Duodenal mucosa (tissue), 2 donors: ENCODE data around the gene GRM1.

Experiments used
- H3K27ac ChIP-seq: one replicate; pipeline ENCODE4 v1.7.0; 2013; ENCODE audit warnings: low read depth, low read length
- H3K27me3 ChIP-seq, 2 donors: one replicate each; pipeline ENCODE4 v1.7.0; 2013; ENCODE audit warnings: low read length in 2 of 2, control low read depth in 1 of 2; ENCODE audit not compliant: insufficient read depth in 2 of 2, control insufficient read depth in 1 of 2
- H3K36me3 ChIP-seq, 2 donors: one replicate each; pipeline ENCODE4 v1.7.0; 2013; ENCODE audit warnings: low read length in 2 of 2, control low read depth in 1 of 2; ENCODE audit not compliant: insufficient read depth in 2 of 2, control insufficient read depth in 1 of 2
- H3K4me1 ChIP-seq, 2 donors: one replicate each; pipeline ENCODE4 v1.7.0; 2013; ENCODE audit warnings: low read length in 2 of 2, control low read depth in 1 of 2; ENCODE audit not compliant: insufficient read depth in 2 of 2, control insufficient read depth in 1 of 2
- H3K4me3 ChIP-seq, 2 donors: one replicate each; pipeline ENCODE4 v1.7.0; 2013; ENCODE audit warnings: low read length in 2 of 2, low read depth in 1 of 2
- H3K9ac ChIP-seq, 2 donors: one replicate each; pipeline ENCODE4 v1.7.0; 2013; ENCODE audit warnings: low read length in 2 of 2, low read depth in 1 of 2
- H3K9me3 ChIP-seq, 2 donors: one replicate each; pipeline ENCODE4 v1.7.0; 2013; ENCODE audit warnings: low read length in 2 of 2, control low read depth in 1 of 2; ENCODE audit not compliant: control insufficient read depth in 1 of 2

The GRM1 gene

DNA sequence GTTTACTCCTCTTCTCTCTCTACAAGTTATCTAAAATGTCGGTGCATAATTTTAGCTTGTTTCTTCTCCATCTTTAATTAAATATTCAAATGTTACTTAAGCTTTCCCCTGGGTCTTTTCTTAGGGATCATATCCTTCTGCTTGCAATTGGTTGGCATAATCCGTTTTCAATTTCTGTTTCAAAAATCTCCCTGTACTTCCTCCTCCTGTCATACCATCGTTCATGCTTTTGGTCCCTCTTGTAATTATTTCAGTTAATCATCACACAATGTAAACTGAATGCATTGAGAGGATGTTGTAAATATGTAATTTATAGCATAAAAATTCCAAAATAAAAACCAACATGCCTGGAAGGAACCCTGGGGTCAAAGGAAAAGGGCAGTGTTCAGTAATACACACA is 325.6 kb downstream of the GRM1 start:
- H3K36me3 ChIP-seq, result no peaks in the 10 kb centered on the region
- no peak overlapping the region for H3K27ac ChIP-seq
- no peak overlapping the region for H3K4me3 ChIP-seq
- H3K9me3 ChIP-seq, result no peaks in the 10 kb centered on the region
- no peaks in the 10 kb centered on the region for H3K4me1 ChIP-seq
- no peak overlapping the region for H3K9ac ChIP-seq
- no peaks in the 10 kb centered on the region for H3K27me3 ChIP-seq

GRCh38 chr6:146355521-146356100 is 326.7 kb downstream of the GRM1 start:
- no peak overlapping the region for H3K9ac ChIP-seq
- H3K4me1 ChIP-seq, result no peaks in the 10 kb centered on the region
- no peak overlapping the region for H3K4me3 ChIP-seq
- no peaks in the 10 kb centered on the region for H3K27me3 ChIP-seq
- H3K27ac ChIP-seq, result no peak overlapping the region
- no peaks in the 10 kb centered on the region for H3K36me3 ChIP-seq
- H3K9me3 ChIP-seq, result no peaks in the 10 kb centered on the region

GRCh38 chr6:146357578-146358430 is 328.9 kb downstream of the GRM1 start:
- Histone ChIP-seq H3K4me1 (no peaks in the 10 kb centered on the region), H3K9me3 (no peaks in the 10 kb centered on the region), H3K27ac (no peak overlapping the region), H3K9ac (no peak overlapping the region), H3K27me3 (no peaks in the 10 kb centered on the region), H3K36me3 (no peaks in the 10 kb centered on the region), H3K4me3 (no peak overlapping the region)

GRCh38 chr6:146358431-146359046 is 329.7 kb downstream of the GRM1 start:
- no peaks in the 10 kb centered on the region for H3K36me3 ChIP-seq
- no peaks in the 10 kb centered on the region for H3K9me3 ChIP-seq
- no peak overlapping the region for H3K27ac ChIP-seq
- H3K9ac ChIP-seq, result no peak overlapping the region
- H3K27me3 ChIP-seq, result no peaks in the 10 kb centered on the region
- H3K4me3 ChIP-seq, result no peak overlapping the region
- H3K4me1 ChIP-seq, result no peaks in the 10 kb centered on the region

DNA sequence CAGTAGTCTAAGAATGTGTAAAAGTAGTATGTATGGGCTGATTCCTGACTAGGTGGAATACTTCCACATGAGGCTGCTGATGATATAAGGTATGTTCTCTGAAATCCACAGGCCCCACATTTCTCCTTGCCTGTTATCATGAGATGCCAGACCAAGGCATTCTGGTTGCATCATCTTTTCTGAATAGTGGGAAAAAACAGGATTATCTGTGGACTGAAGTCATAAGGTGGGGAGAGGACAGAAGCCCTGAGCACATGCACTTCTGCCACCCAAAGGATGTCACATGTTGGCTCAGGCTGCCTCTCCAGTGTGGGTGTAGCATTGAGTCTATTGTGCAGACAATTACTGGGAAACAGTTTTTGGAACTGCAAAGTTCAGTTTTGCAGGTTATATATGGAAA is 330.3 kb downstream of the GRM1 start:
- Histone ChIP-seq H3K27me3 (no peaks in the 10 kb centered on the region), H3K9me3 (no peaks in the 10 kb centered on the region), H3K36me3 (no peaks in the 10 kb centered on the region), H3K9ac (no peak overlapping the region), H3K4me3 (no peak overlapping the region), H3K27ac (no peak overlapping the region), H3K4me1 (no peaks in the 10 kb centered on the region)

GRCh38 chr6:146361128-146361924 is 332.5 kb downstream of the GRM1 start:
- H3K4me1 ChIP-seq, result no peaks in the 10 kb centered on the region
- H3K27ac ChIP-seq, result no peak overlapping the region
- no peaks in the 10 kb centered on the region for H3K9me3 ChIP-seq
- no peak overlapping the region for H3K4me3 ChIP-seq
- H3K9ac ChIP-seq, result no peak overlapping the region
- H3K36me3 ChIP-seq, result no peaks in the 10 kb centered on the region
- H3K27me3 ChIP-seq, result no peaks in the 10 kb centered on the region

GRCh38 chr6:146363838-146364607 is 335.2 kb downstream of the GRM1 start:
- Histone ChIP-seq H3K4me3 (no peak overlapping the region), H3K9ac (no peak overlapping the region), H3K36me3 (no peaks in the 10 kb centered on the region), H3K27me3 (no peaks in the 10 kb centered on the region), H3K4me1 (no peaks in the 10 kb centered on the region), H3K9me3 (peaks cover 0 to 2% of the 10 kb centered on the region in 2 donors), H3K27ac (no peak overlapping the region)

DNA sequence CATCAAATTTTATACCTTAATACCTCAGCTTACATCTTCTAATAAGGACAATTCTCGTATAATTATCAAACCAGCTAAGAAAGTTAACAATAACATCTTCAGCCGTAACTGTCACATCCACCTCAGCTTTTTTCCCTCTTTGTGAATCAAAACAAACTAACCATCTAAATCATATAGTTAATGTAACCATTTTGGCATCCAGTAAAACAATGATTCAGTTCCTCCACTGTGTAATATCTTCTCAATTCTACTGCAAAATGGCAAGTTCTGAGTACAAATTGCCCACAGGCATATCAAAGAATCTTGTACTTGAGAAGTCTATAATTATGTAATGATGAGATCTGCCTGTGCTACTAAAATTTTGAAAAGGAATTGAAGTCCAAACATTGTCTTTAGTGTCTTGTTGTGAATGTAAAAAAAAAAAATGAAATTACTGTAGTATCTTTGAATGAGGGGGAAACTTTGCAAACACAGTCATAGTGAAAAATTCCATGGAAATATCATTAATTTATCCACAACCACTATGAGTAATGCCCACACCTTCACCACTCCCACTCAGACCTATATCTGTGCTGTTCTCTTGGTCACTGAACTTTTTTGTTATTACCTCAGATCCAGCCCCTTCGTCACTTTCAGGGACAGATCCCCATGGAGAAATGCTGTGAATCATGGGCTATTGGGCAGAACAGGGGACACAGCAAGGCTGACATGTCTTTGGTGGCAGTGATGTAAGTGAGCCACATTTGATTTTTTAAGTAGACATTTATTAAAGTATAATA is 336.1 kb downstream of the GRM1 start:
- no peak overlapping the region for H3K4me3 ChIP-seq
- H3K9ac ChIP-seq, result no peak overlapping the region
- no peaks in the 10 kb centered on the region for H3K36me3 ChIP-seq
- H3K9me3 ChIP-seq, result peaks cover 0 to 2% of the 10 kb centered on the region in 2 donors
- H3K27me3 ChIP-seq, result no peaks in the 10 kb centered on the region
- H3K27ac ChIP-seq, result no peak overlapping the region
- no peaks in the 10 kb centered on the region for H3K4me1 ChIP-seq

- H3K9me3 ChIP-seq, result peaks cover 0 to 2% of the 10 kb centered on the region in 2 donors
- no peaks in the 10 kb centered on the region for H3K4me1 ChIP-seq
- no peak overlapping the region for H3K4me3 ChIP-seq
- H3K27ac ChIP-seq, result no peak overlapping the region
- H3K9ac ChIP-seq, result no peak overlapping the region
- H3K27me3 ChIP-seq, result no peaks in the 10 kb centered on the region
- H3K36me3 ChIP-seq, result no peaks in the 10 kb centered on the region
Measured at GRCh38 chr6:146367061-146367460, 338.2 kb downstream of the GRM1 start.
